Fibroblast of peridontal ligament (primary cell): ENCODE data around the gene ARVCF.

ENCODE experiments used
- DNase-seq: peaks from one replicate; pipeline ENCODE4 v3.0.0-alpha.2; 2010; ENCODE audit errors: extremely low read depth

Gene ARVCF

GRCh38 chr22:20054034-20054427 is 37.4 kb upstream of the ARVCF start:
- DNase-seq: no peak

- DNase-seq: no peak
Measured at GRCh38 chr22:20053407-20054033, 36.9 kb upstream of the ARVCF start.

- no peak for DNase-seq
Measured at GRCh38 chr22:20052309-20053259, 36.0 kb upstream of the ARVCF start.

GRCh38 chr22:20051927-20052308 is 35.3 kb upstream of the ARVCF start:
- no peak for DNase-seq

GRCh38 chr22:20046730-20047129 is 30.1 kb upstream of the ARVCF start:
- no peak for DNase-seq

GRCh38 chr22:20044495-20045151 is 28.0 kb upstream of the ARVCF start:
- DNase-seq: no peak

- DNase-seq: no peak
Measured at GRCh38 chr22:20043997-20044342, 27.3 kb upstream of the ARVCF start.

GRCh38 chr22:20043057-20043996 is 26.7 kb upstream of the ARVCF start:
- no peak for DNase-seq

GRCh38 chr22:20040327-20041200 is 23.9 kb upstream of the ARVCF start:
- no peak for DNase-seq

- DNase-seq: no peak
Measured at GRCh38 chr22:20039683-20040325, 23.2 kb upstream of the ARVCF start.

- DNase-seq: no peak
Measured at GRCh38 chr22:20038574-20038973, 22.0 kb upstream of the ARVCF start.

GRCh38 chr22:20037419-20037818 is 20.8 kb upstream of the ARVCF start:
- no peak for DNase-seq

GRCh38 chr22:20036535-20037392 is 20.1 kb upstream of the ARVCF start:
- no peak for DNase-seq

- no peak for DNase-seq
Measured at GRCh38 chr22:20036084-20036482, 19.5 kb upstream of the ARVCF start.

GRCh38 chr22:20035375-20036083 is 18.9 kb upstream of the ARVCF start:
- no peak for DNase-seq

GRCh38 chr22:20034143-20034542 is 17.5 kb upstream of the ARVCF start:
- DNase-seq: no peak

- peak; percentile 5 for DNase-seq
Measured at GRCh38 chr22:20033045-20033706, 16.6 kb upstream of the ARVCF start.

- DNase-seq: no peak
Measured at GRCh38 chr22:20032407-20032991, 15.9 kb upstream of the ARVCF start.
